ENCODE measurements around the gene BANK1. TPM values are rescaled to one million over a fixed set of nuclear protein-coding genes. Genes with fewer than 3 reads are reported as not detected.
"Not testable (repeated sequence)": the region's sequence is repeated elsewhere in the genome, so short reads cannot be mapped to it uniquely, and the experiment has no call there.

The BANK1 gene
- polyA plus RNA-seq, 1 donor from 2014 or later, result not detected

DNA sequence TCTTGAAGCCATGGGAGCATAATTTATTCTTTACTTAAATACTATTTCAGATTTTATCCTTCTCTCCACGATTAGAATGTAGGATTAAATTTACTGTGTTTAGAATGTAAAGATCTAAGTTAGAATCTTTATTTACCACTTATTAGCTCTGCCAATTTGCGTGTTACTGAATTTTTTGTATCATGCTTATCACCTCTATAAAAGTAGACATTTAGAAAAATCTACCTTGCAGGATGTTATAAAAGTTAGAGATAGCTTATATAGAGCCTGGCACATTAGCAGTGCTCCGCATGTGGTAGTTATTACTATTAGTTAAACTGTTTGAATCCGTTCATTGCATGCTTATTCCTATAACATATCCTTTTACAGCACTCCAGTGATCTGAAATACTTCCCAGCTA lies 97.9 kb downstream of the BANK1 start:
- no peak overlapping the region for H2AFZ ChIP-seq (ENCODE audit: low read depth, low read length)

DNA sequence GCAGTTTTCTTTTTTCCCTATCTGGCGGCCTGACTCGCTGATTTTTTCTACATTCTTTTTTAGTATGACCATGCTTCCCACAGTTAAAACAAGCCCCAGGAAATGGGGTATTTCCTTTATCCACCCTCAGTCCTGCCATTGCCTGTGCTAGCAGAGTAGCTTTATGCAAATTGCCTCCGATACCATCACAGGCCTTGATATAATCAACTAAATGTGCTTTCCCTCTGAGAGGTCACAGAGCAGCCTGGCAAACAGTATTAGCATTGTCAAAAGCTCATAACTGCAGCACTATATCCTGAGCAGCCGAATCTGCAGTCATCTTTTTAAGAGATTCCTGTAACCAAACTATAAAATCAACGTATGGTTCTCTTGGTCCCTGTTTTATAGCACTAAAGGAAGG lies 115.0 kb downstream of the BANK1 start:
- H2AFZ ChIP-seq (ENCODE audit: low read depth, low read length), result not testable (repeated sequence)

More for the DNA sequence above, 97.9 kb downstream of the BANK1 start:
- Histone ChIP-seq H3K27me3 (ENCODE audit: insufficient read depth, low read depth, low read length) (no peaks in the 10 kb centered on the region), H3K9me3 (ENCODE audit: low read length) (no peaks in the 10 kb centered on the region), H3F3A (ENCODE audit: insufficient read depth, low read length, poor library complexity, severe bottlenecking) (no peaks in the 10 kb centered on the region), H3K79me2 (replicated peaks; ENCODE audit: insufficient read depth, low read length) (no peaks in the 10 kb centered on the region), H3K9ac (ENCODE audit: low read length) (no peak overlapping the region), H3K9me2 (ENCODE audit: insufficient read depth, low read length) (no peaks in the 10 kb centered on the region), H3K4me3 (ENCODE audit: low read length) (no peak overlapping the region), H4K20me1 (ENCODE audit: insufficient read depth) (no peaks in the 10 kb centered on the region), H3K27ac (ENCODE audit: low read length) (no peak overlapping the region), H3K4me2 (ENCODE audit: low read length) (no peak overlapping the region), H3K36me3 (ENCODE audit: insufficient read depth, low read length) (no peaks in the 10 kb centered on the region)
- no peak for TF ChIP-seq TAF1 (IDR thresholded peaks at IDR 0.05; ENCODE audit: low read depth)

GRCh38 chr4:101910786-101911373 lies 120.3 kb downstream of the BANK1 start:
- H3K36me3 ChIP-seq (ENCODE audit: insufficient read depth, low read length), result no peaks in the 10 kb centered on the region
- no peak overlapping the region for H3K4me3 ChIP-seq (ENCODE audit: low read length)
- no peak overlapping the region for H2AFZ ChIP-seq (ENCODE audit: low read depth, low read length)
- TF ChIP-seq EZH2 (IDR thresholded peaks at IDR 0.05; ENCODE audit: borderline replicate concordance, insufficient read depth, low read length, poor library complexity, severe bottlenecking) (no peak), MXI1 (conservative IDR thresholded peaks at IDR 0.05; ENCODE audit: poor library complexity, severe bottlenecking) (no peak), POLR2AphosphoS5 (IDR thresholded peaks at IDR 0.05) (no peak), EP300 (conservative IDR thresholded peaks at IDR 0.05; ENCODE audit: poor library complexity, severe bottlenecking) (no peak)
- TF ChIP-seq, protein P1, sequence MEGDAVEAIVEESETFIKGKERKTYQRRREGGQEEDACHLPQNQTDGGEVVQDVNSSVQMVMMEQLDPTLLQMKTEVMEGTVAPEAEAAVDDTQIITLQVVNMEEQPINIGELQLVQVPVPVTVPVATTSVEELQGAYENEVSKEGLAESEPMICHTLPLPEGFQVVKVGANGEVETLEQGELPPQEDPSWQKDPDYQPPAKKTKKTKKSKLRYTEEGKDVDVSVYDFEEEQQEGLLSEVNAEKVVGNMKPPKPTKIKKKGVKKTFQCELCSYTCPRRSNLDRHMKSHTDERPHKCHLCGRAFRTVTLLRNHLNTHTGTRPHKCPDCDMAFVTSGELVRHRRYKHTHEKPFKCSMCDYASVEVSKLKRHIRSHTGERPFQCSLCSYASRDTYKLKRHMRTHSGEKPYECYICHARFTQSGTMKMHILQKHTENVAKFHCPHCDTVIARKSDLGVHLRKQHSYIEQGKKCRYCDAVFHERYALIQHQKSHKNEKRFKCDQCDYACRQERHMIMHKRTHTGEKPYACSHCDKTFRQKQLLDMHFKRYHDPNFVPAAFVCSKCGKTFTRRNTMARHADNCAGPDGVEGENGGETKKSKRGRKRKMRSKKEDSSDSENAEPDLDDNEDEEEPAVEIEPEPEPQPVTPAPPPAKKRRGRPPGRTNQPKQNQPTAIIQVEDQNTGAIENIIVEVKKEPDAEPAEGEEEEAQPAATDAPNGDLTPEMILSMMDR (IDR thresholded peaks at IDR 0.05; ENCODE audit: poor library complexity, severe bottlenecking), result no peak
- no peaks in the 10 kb centered on the region for H3K27me3 ChIP-seq (ENCODE audit: insufficient read depth, low read depth, low read length)
- peaks cover 3% of the 10 kb centered on the region for H3K9me3 ChIP-seq (ENCODE audit: low read length)
- H3K4me2 ChIP-seq (ENCODE audit: low read length), result no peak overlapping the region
- no peaks in the 10 kb centered on the region for H4K20me1 ChIP-seq (ENCODE audit: insufficient read depth)
- H3K9ac ChIP-seq (ENCODE audit: low read length), result no peak overlapping the region
- no peaks in the 10 kb centered on the region for H3F3A ChIP-seq (ENCODE audit: insufficient read depth, low read length, poor library complexity, severe bottlenecking)
- H3K79me2 ChIP-seq (replicated peaks; ENCODE audit: insufficient read depth, low read length), result no peaks in the 10 kb centered on the region
- H3K27ac ChIP-seq (ENCODE audit: low read length), result no peak overlapping the region
- no peaks in the 10 kb centered on the region for H3K9me2 ChIP-seq (ENCODE audit: insufficient read depth, low read length)

More for the DNA sequence above, 115.0 kb downstream of the BANK1 start:
- not testable (repeated sequence) for H3K9me3 ChIP-seq (ENCODE audit: low read length); H3K79me2 ChIP-seq (replicated peaks; ENCODE audit: insufficient read depth, low read length); H3K9me2 ChIP-seq (ENCODE audit: insufficient read depth, low read length); H3F3A ChIP-seq (ENCODE audit: insufficient read depth, low read length, poor library complexity, severe bottlenecking); H3K4me3 ChIP-seq (ENCODE audit: low read length); H3K27me3 ChIP-seq (ENCODE audit: insufficient read depth, low read depth, low read length); H3K4me2 ChIP-seq (ENCODE audit: low read length); H3K9ac ChIP-seq (ENCODE audit: low read length); H3K27ac ChIP-seq (ENCODE audit: low read length); H3K36me3 ChIP-seq (ENCODE audit: insufficient read depth, low read length); H4K20me1 ChIP-seq (ENCODE audit: insufficient read depth)

GRCh38 chr4:101911616-101912015 lies 121.1 kb downstream of the BANK1 start:
- Histone ChIP-seq H3K9me2 (ENCODE audit: insufficient read depth, low read length) (no peaks in the 10 kb centered on the region), H3K27ac (ENCODE audit: low read length) (no peak overlapping the region), H4K20me1 (ENCODE audit: insufficient read depth) (no peaks in the 10 kb centered on the region), H3K4me2 (ENCODE audit: low read length) (no peak overlapping the region), H3K36me3 (ENCODE audit: insufficient read depth, low read length) (no peaks in the 10 kb centered on the region), H3K79me2 (replicated peaks; ENCODE audit: insufficient read depth, low read length) (no peaks in the 10 kb centered on the region), H3F3A (ENCODE audit: insufficient read depth, low read length, poor library complexity, severe bottlenecking) (no peaks in the 10 kb centered on the region), H3K9ac (ENCODE audit: low read length) (no peak overlapping the region), H2AFZ (ENCODE audit: low read depth, low read length) (no peak overlapping the region), H3K4me3 (ENCODE audit: low read length) (no peak overlapping the region), H3K9me3 (ENCODE audit: low read length) (peaks cover 3% of the 10 kb centered on the region), H3K27me3 (ENCODE audit: insufficient read depth, low read depth, low read length) (no peaks in the 10 kb centered on the region)
- TF ChIP-seq, protein P1 (IDR thresholded peaks at IDR 0.05; ENCODE audit: poor library complexity, severe bottlenecking), result no peak
